Measurements from ENCODE around the gene PCDH9. TPM values are rescaled to one million over a fixed set of nuclear protein-coding genes. Genes with fewer than 3 reads are reported as not detected.
"Not testable (repeated sequence)": the region's sequence is repeated elsewhere in the genome, so short reads cannot be mapped to it uniquely, and the experiment has no call there.

Gene PCDH9
- total RNA-seq, 1 experiment from 2014 or later = under 0.01 TPM

- no peak for DNase-seq (ENCODE audit: low read depth)
Measured at GRCh38 chr13:66914155-66914554, 316.0 kb downstream of the PCDH9 start.

- no peak for DNase-seq (ENCODE audit: low read depth)
Measured at GRCh38 chr13:66911411-66911939, 318.7 kb downstream of the PCDH9 start.

DNA sequence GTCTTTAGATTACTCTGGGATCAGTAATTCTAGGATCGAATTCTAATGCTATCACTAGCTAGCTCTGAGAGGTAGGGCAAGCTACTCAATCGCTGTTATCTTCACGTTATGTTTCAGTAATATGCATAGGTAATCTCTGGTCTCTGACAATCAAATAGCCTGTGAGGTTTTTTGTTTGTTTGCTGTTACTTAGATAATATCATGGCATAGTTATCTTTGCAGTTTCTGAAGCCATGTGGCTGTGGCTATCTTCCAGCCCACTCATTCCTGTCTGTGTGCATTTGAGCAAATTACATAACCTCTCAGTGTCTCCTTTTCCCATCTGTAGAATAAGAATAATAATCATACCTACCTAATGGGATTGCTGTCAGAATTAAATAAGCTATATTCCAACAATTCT lies 330.2 kb downstream of the PCDH9 start:
- DNase-seq (ENCODE audit: low read depth) = no peak

DNA sequence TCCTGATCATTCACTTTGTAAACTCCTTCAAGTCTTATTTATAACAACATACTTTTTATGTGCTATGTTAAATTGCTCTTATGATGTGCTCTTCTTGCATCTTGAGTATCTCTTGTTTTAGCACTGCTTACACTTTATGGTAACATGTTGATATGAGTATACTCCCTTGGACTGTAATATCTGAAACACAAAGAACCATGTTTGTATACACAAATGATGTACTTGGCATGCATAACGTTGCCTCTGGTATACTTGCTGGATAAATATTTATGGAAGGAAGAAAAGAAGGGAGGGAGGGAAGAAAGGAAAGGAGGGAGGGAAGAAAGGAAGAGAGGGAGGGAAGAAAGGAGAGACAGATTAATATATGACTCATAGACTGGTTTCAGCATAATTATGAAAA lies 333.2 kb downstream of the PCDH9 start:
- no peak for DNase-seq (ENCODE audit: low read depth)

GRCh38 chr13:66895780-66896179 lies 334.4 kb downstream of the PCDH9 start:
- no peak for DNase-seq (ENCODE audit: low read depth)

- no peak for DNase-seq (ENCODE audit: low read depth)
Measured at GRCh38 chr13:66895320-66895719, 334.8 kb downstream of the PCDH9 start.

DNA sequence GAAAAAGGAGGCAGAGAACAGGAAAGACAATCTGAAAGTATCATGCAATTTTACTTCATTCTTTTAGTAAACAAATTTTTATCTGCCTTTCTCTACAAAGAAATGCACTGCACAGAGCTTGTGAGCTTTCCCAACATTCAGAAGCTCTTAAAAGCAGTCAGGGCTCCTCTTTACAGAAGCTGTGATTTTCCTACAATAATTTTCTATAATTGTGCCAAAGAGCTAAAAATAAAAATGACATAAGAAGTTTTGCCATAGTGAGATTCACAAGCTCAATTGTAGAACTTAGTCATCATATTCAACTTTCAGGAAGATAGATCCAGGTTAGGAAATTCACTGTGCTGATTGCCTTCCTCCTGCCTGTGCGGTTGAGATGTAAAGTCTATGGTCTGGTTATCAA lies 341.4 kb downstream of the PCDH9 start:
- DNase-seq (ENCODE audit: low read depth) = no peak

DNA sequence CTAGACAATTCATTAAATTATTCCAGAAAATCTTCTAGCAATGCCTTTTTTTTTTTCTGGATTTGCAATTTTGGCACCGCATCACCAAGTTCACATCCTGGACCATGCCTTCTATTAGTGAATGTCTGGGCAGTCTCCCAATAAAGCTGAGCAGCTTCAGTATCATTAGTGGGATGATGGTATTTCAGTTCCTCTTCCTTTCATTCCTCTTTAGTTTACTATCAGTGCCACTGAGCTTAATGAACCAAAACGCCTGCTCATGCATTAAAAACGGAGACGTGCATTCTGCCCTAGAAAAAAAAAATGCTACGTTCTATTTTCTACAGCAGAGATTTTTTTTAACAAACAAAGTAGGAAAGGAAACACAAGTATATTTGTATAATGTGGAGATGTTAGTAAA lies 343.0 kb downstream of the PCDH9 start:
- no peak for DNase-seq (ENCODE audit: low read depth)

GRCh38 chr13:66886264-66886663 lies 343.9 kb downstream of the PCDH9 start:
- DNase-seq (ENCODE audit: low read depth) = no peak

- not testable (repeated sequence) for DNase-seq (ENCODE audit: low read depth)
Measured at GRCh38 chr13:66881170-66881569, 349.0 kb downstream of the PCDH9 start.

GRCh38 chr13:66879988-66880387 lies 350.1 kb downstream of the PCDH9 start:
- DNase-seq (ENCODE audit: low read depth) = no peak

- DNase-seq (ENCODE audit: low read depth) = no peak
Measured at GRCh38 chr13:66875264-66875663, 354.9 kb downstream of the PCDH9 start.

DNA sequence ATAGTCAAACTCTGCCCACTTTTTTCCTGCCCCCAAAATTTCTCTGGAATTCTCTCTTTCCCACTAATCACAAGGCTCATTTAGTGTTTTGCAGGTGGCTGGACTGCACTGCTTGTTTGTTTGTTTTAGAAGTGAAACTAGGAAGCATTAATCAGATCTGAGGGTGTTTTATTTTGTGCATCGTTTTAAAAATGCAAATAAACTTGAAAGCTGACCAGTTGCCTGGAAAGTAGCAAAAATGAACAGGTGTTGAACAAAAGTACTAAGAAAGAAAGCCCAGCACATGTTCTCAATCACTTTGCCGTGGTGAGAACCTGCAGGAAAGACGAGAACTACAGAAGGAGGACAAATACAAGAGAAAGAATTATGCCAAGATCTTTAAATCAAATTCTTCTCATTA lies 365.5 kb downstream of the PCDH9 start:
- DNase-seq (ENCODE audit: low read depth) = no peak

DNA sequence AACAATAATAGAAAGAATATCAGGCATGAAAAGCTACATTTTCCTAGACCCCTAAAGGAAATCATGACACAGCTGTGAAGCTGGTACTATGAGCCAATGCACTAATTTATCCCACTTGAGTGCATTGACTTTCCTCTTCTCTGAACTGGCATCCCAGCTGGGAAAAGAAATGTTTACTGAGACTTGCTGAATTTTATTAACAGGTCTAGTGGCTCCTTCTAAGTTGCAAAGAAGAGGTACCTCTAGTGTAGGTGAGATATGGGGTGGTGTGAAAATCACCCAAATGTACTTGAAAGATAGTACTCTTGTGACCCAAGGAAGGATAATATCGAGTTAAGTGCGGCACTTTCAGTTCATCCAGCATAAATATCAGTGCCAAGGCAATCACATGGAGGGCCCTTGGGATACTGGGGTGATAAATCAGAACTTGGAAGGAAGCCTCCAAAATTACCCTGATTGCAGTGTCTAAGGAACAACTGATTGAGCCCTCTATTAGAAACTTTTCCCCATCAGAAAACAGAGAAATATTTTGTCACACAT lies 369.2 kb downstream of the PCDH9 start:
- no peak for DNase-seq (ENCODE audit: low read depth)

- no peak for DNase-seq (ENCODE audit: low read depth)
Measured at GRCh38 chr13:66859934-66860877, 369.9 kb downstream of the PCDH9 start.

- no peak for DNase-seq (ENCODE audit: low read depth)
Measured at GRCh38 chr13:66859078-66859477, 371.1 kb downstream of the PCDH9 start.

- no peak for DNase-seq (ENCODE audit: low read depth)
Measured at GRCh38 chr13:66858163-66858562, 372.0 kb downstream of the PCDH9 start.

- DNase-seq (ENCODE audit: low read depth) = no peak
Measured at GRCh38 chr13:66855131-66855530, 375.0 kb downstream of the PCDH9 start.

GRCh38 chr13:66853564-66853963 lies 376.6 kb downstream of the PCDH9 start:
- DNase-seq (ENCODE audit: low read depth) = no peak

GRCh38 chr13:66849706-66850105 lies 380.4 kb downstream of the PCDH9 start:
- no peak for DNase-seq (ENCODE audit: low read depth)

DNA sequence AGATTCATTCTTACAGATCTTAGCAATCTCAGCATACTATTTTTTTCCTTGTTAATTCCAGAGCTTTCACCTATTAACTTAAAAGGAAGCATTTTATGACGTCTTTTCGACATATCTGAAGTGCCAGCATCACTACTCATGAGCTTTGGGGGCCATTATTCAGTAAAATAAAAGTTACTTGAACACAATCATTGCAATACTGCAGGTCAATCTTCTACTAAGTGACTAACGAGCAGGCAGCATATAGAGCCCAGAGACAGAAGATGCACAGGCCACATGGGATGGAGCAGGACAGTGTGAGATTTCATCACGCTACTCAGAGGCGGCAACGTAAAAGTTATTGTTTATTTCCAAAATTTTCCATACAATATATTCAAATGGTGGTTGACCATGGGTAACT lies 382.6 kb downstream of the PCDH9 start:
- no peak for DNase-seq (ENCODE audit: low read depth)

- no peak for DNase-seq (ENCODE audit: low read depth)
Measured at GRCh38 chr13:66845393-66845792, 384.7 kb downstream of the PCDH9 start.

DNA sequence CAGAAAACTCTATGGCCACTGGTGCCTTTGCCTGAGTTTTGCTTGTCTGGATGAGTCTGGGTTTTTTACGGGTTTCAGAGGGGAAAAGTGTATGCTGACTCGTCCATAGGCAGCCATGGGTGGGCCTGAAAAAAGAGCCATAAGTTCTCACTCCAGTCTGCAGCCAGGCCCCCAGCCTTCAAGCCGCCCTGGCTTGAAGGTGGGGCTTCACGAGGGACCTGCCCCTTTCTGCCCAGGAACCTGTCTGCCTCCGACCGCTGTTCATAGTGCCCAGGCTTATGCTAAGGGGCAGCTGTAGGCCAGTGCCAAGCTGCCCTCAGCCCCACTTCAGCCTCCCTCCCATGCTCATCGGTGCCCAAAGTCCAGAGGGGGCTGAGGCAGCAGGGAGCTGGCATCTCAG lies 385.2 kb downstream of the PCDH9 start:
- no peak for DNase-seq (ENCODE audit: low read depth)

Measured in Daoy (cell line).